HCT116 (cell line): ENCODE measurements around the gene ATP2B3. TPM values are rescaled to one million over a fixed set of nuclear protein-coding genes. Genes with fewer than 3 reads are reported as not detected.

ENCODE experiments used
- ATAC-seq: fragments of 200-7000 bp; cut with Tn5 transposase; 2 replicates; pipeline ENCODE4 v1.9.1; 2020; ENCODE audit warnings: mild to moderate bottlenecking, moderate library complexity
- BruUV-seq: library from RNA; stranded (reverse); fragments of 400-500 nt; replicated peaks from 2 replicates; lab custom pipeline; 2021; lab: Mats Ljungman, UMichigan
- CTCF ChIA-PET: fragments of 300-600 bp; sonication (Branson Sonifier 250); formaldehyde crosslinking; loops from one replicate; lab custom pipeline; 2021; ENCODE audit warnings: antibody characterized with exemption; lab: Charles Lee
- POLR2A ChIA-PET: fragments of 300-600, 350-600 bp; sonication (Branson Sonifier 250); formaldehyde crosslinking; loops from one replicate; lab custom pipeline; 2021; ENCODE audit warnings: antibody characterized with exemption; lab: Charles Lee
- RAD21 ChIA-PET, 2 experiments: fragments of 300-600 bp; sonication (Branson Sonifier 250); formaldehyde crosslinking; loops; one replicate each; lab custom pipeline; 2023; ENCODE audit warnings: low total read pairs in 2 of 2; ENCODE audit not compliant: uncharacterized antibody in 2 of 2, unreplicated experiment in 2 of 2, low non-redundant PET in 1 of 2; lab: Charles Lee
- DNase-seq: peaks from one replicate; pipeline ENCODE4 v3.0.0-alpha.2; 2010; ENCODE audit warnings: low read depth, low spot score
- H2AFZ ChIP-seq: fragments of 200-600 bp; shearing (Covaris generic), sonication (generic); 2 replicates; pipeline ENCODE4 v1.6.1; 2017; ENCODE audit warnings: low read depth, mixed run types, mixed read lengths, antibody characterized with exemption, low read length; ENCODE audit not compliant: poor library complexity, severe bottlenecking
- H3K27ac ChIP-seq: 2 replicates; pipeline ENCODE4 v1.5.1; 2012; ENCODE audit warnings: low read depth, low read length
- H3K27me3 ChIP-seq: fragments of 200-600 bp; sonication (generic); 2 replicates; pipeline ENCODE4 v1.6.1; 2016; ENCODE audit warnings: mixed run types, low read length, mixed read lengths; ENCODE audit not compliant: insufficient read depth
- H3K36me3 ChIP-seq, 2 experiments: fragments of 200-500 bp in 1 of 2; fragments of 200-600 bp in 1 of 2; sonication (Bioruptor generic) in 1 of 2; sonication (generic) in 1 of 2; 2 replicates each; pipeline versions ENCODE4 v1.5.1 to v1.6.1; 2014 to 2016; ENCODE audit warnings: low read length in 2 of 2, inconsistent platforms in 1 of 2, mixed read lengths in 1 of 2, mixed run types in 1 of 2; ENCODE audit not compliant: insufficient read depth in 2 of 2, control insufficient read depth in 1 of 2
- H3K4me1 ChIP-seq, 2 experiments: fragments of 200-600 bp in 1 of 2; sonication (generic) in 1 of 2; 2 replicates each; pipeline versions ENCODE4 v1.5.1 to v1.6.1; 2012 to 2017; ENCODE audit warnings: low read length in 2 of 2, inconsistent platforms in 1 of 2, mild to moderate bottlenecking in 1 of 2, mixed read lengths in 1 of 2, mixed run types in 1 of 2, moderate library complexity in 1 of 2; ENCODE audit not compliant: insufficient read depth in 2 of 2, control insufficient read depth in 1 of 2
- H3K4me2 ChIP-seq: fragments of 200-600 bp; sonication (generic); 2 replicates; pipeline ENCODE4 v1.6.1; 2017; ENCODE audit warnings: mixed run types, low read length, mixed read lengths
- H3K4me3 ChIP-seq, 2 experiments: fragments of 200-600 bp in 1 of 2; sonication (generic) in 1 of 2; replicated peaks in 1 of 2; 2 replicates each; pipeline ENCODE4 v1.5.1; 2011 to 2016; ENCODE audit warnings: low read length in 2 of 2, control low read depth in 1 of 2, low read depth in 1 of 2, mild to moderate bottlenecking in 1 of 2, mixed read lengths in 1 of 2, mixed run types in 1 of 2
- H3K79me2 ChIP-seq: fragments of 200-600 bp; sonication (generic); 2 replicates; pipeline ENCODE4 v1.6.1; 2017; ENCODE audit warnings: mild to moderate bottlenecking, mixed run types, low read length, moderate library complexity, mixed read lengths; ENCODE audit not compliant: insufficient read depth
- H3K9ac ChIP-seq: fragments of 200-600 bp; sonication (generic); 2 replicates; pipeline ENCODE4 v1.6.1; 2016; ENCODE audit warnings: low read length, mixed read lengths
- H3K9me2 ChIP-seq: fragments of 200-600 bp; sonication (generic), shearing (Covaris generic); 2 replicates; pipeline ENCODE4 v1.6.1; 2017; ENCODE audit warnings: mixed run types, mild to moderate bottlenecking, moderate library complexity; ENCODE audit not compliant: insufficient read depth
- H3K9me3 ChIP-seq, 2 experiments: fragments of 200-500 bp in 1 of 2; fragments of 200-600 bp in 1 of 2; sonication (Bioruptor generic) in 1 of 2; sonication (generic) in 1 of 2; 2 replicates each; pipeline ENCODE4 v1.6.1; 2014 to 2017; ENCODE audit warnings: low read length in 2 of 2, mixed read lengths in 2 of 2, inconsistent platforms in 1 of 2, low read depth in 1 of 2, mild to moderate bottlenecking in 1 of 2, mixed run types in 1 of 2, moderate library complexity in 1 of 2; ENCODE audit not compliant: control insufficient read depth in 1 of 2, insufficient read depth in 1 of 2
- H4K20me1 ChIP-seq: fragments of 200-600 bp; sonication (generic), shearing (Covaris generic); 2 replicates; pipeline ENCODE4 v1.6.1; 2017; ENCODE audit warnings: mixed run types, mild to moderate bottlenecking, moderate library complexity; ENCODE audit not compliant: insufficient read depth
- ATF3 ChIP-seq: IDR thresholded peaks from 2 replicates; pipeline ENCODE4 v1.6.1; 2012
- CEBPB ChIP-seq: IDR thresholded peaks from 2 replicates; pipeline ENCODE4 v1.6.1; 2012; ENCODE audit warnings: low read depth
- CTCF ChIP-seq, 3 experiments: fragments of 200-600 bp in 1 of 3; sonication (generic) in 1 of 3; IDR thresholded peaks in 2 of 3; conservative IDR thresholded peaks in 1 of 3; 2 replicates each; pipeline ENCODE4 v1.5.1; 2012 to 2017; ENCODE audit warnings: low read depth in 2 of 3, low read length in 2 of 3, antibody characterized with exemption in 1 of 3, borderline replicate concordance in 1 of 3, control low read depth in 1 of 3, mild to moderate bottlenecking in 1 of 3, mixed read lengths in 1 of 3, mixed run types in 1 of 3, moderate library complexity in 1 of 3; ENCODE audit not compliant: insufficient read depth in 1 of 3
- ELF1 ChIP-seq: IDR thresholded peaks from 2 replicates; pipeline ENCODE4 v1.6.1; 2012; ENCODE audit warnings: low read depth, borderline replicate concordance
- EZH2 ChIP-seq: fragments of 200-600 bp; sonication (generic); IDR thresholded peaks from 2 replicates; pipeline ENCODE4 v1.6.1; 2017; ENCODE audit warnings: antibody characterized with exemption, mixed run types
- EZH2phosphoT487 ChIP-seq: fragments of 200-600 bp; IDR thresholded peaks from 2 replicates; pipeline ENCODE4 v1.6.1; 2018; ENCODE audit warnings: antibody characterized with exemption, borderline replicate concordance
- FOSL1 ChIP-seq: IDR thresholded peaks from 2 replicates; pipeline ENCODE4 v1.6.1; 2012; ENCODE audit warnings: low read depth
- POLR2A ChIP-seq: IDR thresholded peaks from 2 replicates; pipeline ENCODE4 v1.7.0; 2011; ENCODE audit warnings: borderline replicate concordance; ENCODE audit not compliant: insufficient read depth, insufficient read length; ENCODE audit errors: extremely low read depth
- RAD21 ChIP-seq: IDR thresholded peaks from 2 replicates; pipeline ENCODE4 v1.6.1; 2012; ENCODE audit warnings: low read depth, mild to moderate bottlenecking
- SP1 ChIP-seq: IDR thresholded peaks from 2 replicates; pipeline ENCODE4 v1.6.1; 2012; ENCODE audit warnings: low read depth
- SRF ChIP-seq: IDR thresholded peaks from 2 replicates; pipeline ENCODE4 v1.6.1; 2012; ENCODE audit warnings: low read depth
- ZFX ChIP-seq: fragments of 450-650 bp; IDR thresholded peaks from 2 replicates; pipeline ENCODE4 v1.6.1; 2017
- intact Hi-C: fragments of 100-400 bp; cut with micrococcal nuclease; formaldehyde crosslinking; loops from 2 replicates; pipeline ENCODE4 v1.10.0; 2022
- total RNA-seq: library from RNA; stranded (reverse); gene quantifications from one replicate; pipeline ENCODE4 v1.2.1, GENCODE V29; 2021; ENCODE audit not compliant: unreplicated experiment

The ATP2B3 gene
- total RNA-seq, 1 experiment from 2014 or later: not detected

- H4K20me1 ChIP-seq: no peaks in the 10 kb centered on the region
- no peaks in the 10 kb centered on the region for H3K9me3 ChIP-seq
- no peak overlapping the region for H3K27ac ChIP-seq
- H2AFZ ChIP-seq: no peak overlapping the region
- H3K79me2 ChIP-seq: no peaks in the 10 kb centered on the region
- H3K4me2 ChIP-seq: no peak overlapping the region
- H3K36me3 ChIP-seq: no peaks in the 10 kb centered on the region
- DNase-seq (no peak), ATAC-seq (no peak)
- H3K4me3 ChIP-seq: no peak overlapping the region
- H3K9me2 ChIP-seq: no peaks in the 10 kb centered on the region
- peaks cover 0 to 5% of the 10 kb centered on the region in 2 experiments; a peak in 1 of 4 replicates for H3K4me1 ChIP-seq
- TF ChIP-seq POLR2A (no peak), RAD21 (no peak), CEBPB (no peak), FOSL1 (no peak), CTCF (IDR thresholded peaks at IDR 0.05 in 2 of 3, conservative IDR thresholded peaks at IDR 0.05 in 1 of 3; ENCODE audit: borderline replicate concordance in 1 of 3, insufficient read depth in 1 of 3, low read depth in 2 of 3, low read length in 2 of 3) (no peak), EZH2phosphoT487 (no peak), EZH2 (no peak)
- intact Hi-C loops: no loop called here
- ChIA-PET CTCF (no interaction called here), POLR2A (no interaction called here), RAD21 (no interaction called here)
- BruUV-seq: no TSS peak
- H3K27me3 ChIP-seq: no peaks in the 10 kb centered on the region
- no peak overlapping the region for H3K9ac ChIP-seq
Measured at GRCh38 chrX:153510383-153510782, 7.1 kb upstream of the ATP2B3 start.

GRCh38 chrX:153511784-153512500 is 5.5 kb upstream of the ATP2B3 start:
- Histone ChIP-seq H3K9ac (no peak overlapping the region), H3K79me2 (no peaks in the 10 kb centered on the region), H3K9me2 (no peaks in the 10 kb centered on the region), H3K4me2 (no peak overlapping the region), H4K20me1 (no peaks in the 10 kb centered on the region), H3K36me3 (no peaks in the 10 kb centered on the region), H3K27ac (no peak overlapping the region), H3K4me3 (no peak overlapping the region), H3K9me3 (no peaks in the 10 kb centered on the region), H2AFZ (no peak overlapping the region), H3K4me1 (peaks cover 0 to 5% of the 10 kb centered on the region in 2 experiments; a peak in 1 of 4 replicates), H3K27me3 (no peaks in the 10 kb centered on the region)
- DNase-seq (no peak), ATAC-seq (no peak)
- BruUV-seq: no TSS peak
- intact Hi-C loops: no loop called here
- RAD21 ChIA-PET: no interaction called here
- CTCF ChIA-PET: no interaction called here
- POLR2A ChIA-PET: no interaction called here
- no peak for TF ChIP-seq ATF3
- no peak for TF ChIP-seq EZH2phosphoT487
- TF ChIP-seq CTCF (IDR thresholded peaks at IDR 0.05 in 2 of 3, conservative IDR thresholded peaks at IDR 0.05 in 1 of 3; ENCODE audit: borderline replicate concordance in 1 of 3, insufficient read depth in 1 of 3, low read depth in 2 of 3, low read length in 2 of 3): no peak
- TF ChIP-seq ZFX: no peak
- TF ChIP-seq SP1: no peak
- TF ChIP-seq SRF: no peak
- TF ChIP-seq ELF1: no peak
